NCI-H460 (cell line): ENCODE measurements around the gene NRGN. TPM values are rescaled to one million over a fixed set of nuclear protein-coding genes. Genes with fewer than 3 reads are reported as not detected.

Experiments used
- DNase-seq: peaks from one replicate; pipeline ENCODE4 v3.0.0-alpha.2; 2016; ENCODE audit warnings: low read depth; ENCODE audit errors: extremely low read depth
- total RNA-seq: library from RNA; depleted of rRNA; stranded (reverse); fragments of >200 nt; shearing (Covaris generic); gene quantifications from 2 replicates; pipeline ENCODE4 v1.2.3, GENCODE V29; 2014; rRNA removed

Gene NRGN
- total RNA-seq, 1 experiment from 2014 or later, result not detected

GRCh38 chr11:124778281-124778680, 38.5 kb downstream of the NRGN start:
- DNase-seq, result no peak

- DNase-seq, result no peak
Observed at GRCh38 chr11:124779568-124779967, 39.8 kb downstream of the NRGN start.

- no peak for DNase-seq
Observed at GRCh38 chr11:124783002-124783401, 43.3 kb downstream of the NRGN start.

- DNase-seq, result no peak
Observed at GRCh38 chr11:124784051-124784450, 44.3 kb downstream of the NRGN start.

GRCh38 chr11:124788521-124788920, 48.8 kb downstream of the NRGN start:
- DNase-seq, result no peak

GRCh38 chr11:124791626-124792341, 52.0 kb downstream of the NRGN start:
- no peak for DNase-seq

GRCh38 chr11:124793466-124794278, 53.9 kb downstream of the NRGN start:
- peak; percentile 37 for DNase-seq

- DNase-seq, result no peak
Observed at GRCh38 chr11:124796312-124796711, 56.6 kb downstream of the NRGN start.

Other genes starting within 250 kb of the NRGN start
- not detected in 2 replicates for gene OR8B12, start 196.3 kb upstream of the NRGN start, total RNA-seq
- gene OR8A1, start 169.9 kb upstream of the NRGN start, total RNA-seq, result not detected in 2 replicates
- not detected in 2 replicates for gene PANX3, start 128.5 kb upstream of the NRGN start, total RNA-seq
- 23.8 and 30.3 TPM in 2 replicates for gene TBRG1, start 117.1 kb upstream of the NRGN start, total RNA-seq
- gene SIAE, start 66.2 kb upstream of the NRGN start, total RNA-seq, result 17.4 and 19.0 TPM in 2 replicates
- 12.7 and 14.0 TPM in 2 replicates for gene SPA17, start 66.0 kb upstream of the NRGN start, total RNA-seq
- not detected in 2 replicates for gene VSIG2, start 12.3 kb downstream of the NRGN start, total RNA-seq
- gene ESAM, start 22.3 kb downstream of the NRGN start, total RNA-seq, result 0.15 and 0.23 TPM in 2 replicates
- 5.1 and 8.0 TPM in 2 replicates for gene MSANTD2, start 60.5 kb downstream of the NRGN start, total RNA-seq
- 7.9 and 8.9 TPM in 2 replicates for gene ROBO3, start 125.5 kb downstream of the NRGN start, total RNA-seq
- not detected in 2 replicates for gene ROBO4, start 157.9 kb downstream of the NRGN start, total RNA-seq
- gene HEPN1, start 179.3 kb downstream of the NRGN start, total RNA-seq, result not detected in 2 replicates
- not detected in 2 replicates for gene HEPACAM, start 196.1 kb downstream of the NRGN start, total RNA-seq
- 1.8 and 2.3 TPM in 2 replicates for gene CCDC15, start 214.3 kb downstream of the NRGN start, total RNA-seq